IMR-90 (cell line): Measurements from ENCODE around the gene WRAP73. TPM values are rescaled to one million over a fixed set of nuclear protein-coding genes. Genes with fewer than 3 reads are reported as not detected.

Experiments used
- ATAC-seq: fragments of 200-7000 bp; cut with Tn5 transposase; 2 replicates; pipeline ENCODE4 v1.9.1; 2020; ENCODE audit warnings: low read depth, mild to moderate bottlenecking, moderate library complexity
- BruUV-seq: library from RNA; stranded (reverse); fragments of 400-500 nt; replicated peaks from 2 replicates; lab custom pipeline; 2021; lab: Mats Ljungman, UMichigan
- CTCF ChIA-PET: fragments of 300-600 bp; formaldehyde crosslinking; extraction: SDS; loops from one replicate; lab custom pipeline; 2021; ENCODE audit warnings: antibody characterized with exemption; lab: Yijun Ruan, JAX
- POLR2A ChIA-PET: fragments of 300-600 bp; sonication (Branson Sonifier 250); formaldehyde crosslinking; loops from one replicate; lab custom pipeline; 2022; ENCODE audit warnings: antibody characterized with exemption; ENCODE audit not compliant: unreplicated experiment; lab: Charles Lee
- DNase-seq: peaks from one replicate; pipeline ENCODE4 v3.0.0; 2013
- H2AFZ ChIP-seq: replicated peaks from 2 replicates; pipeline ENCODE3; 2013; ENCODE audit warnings: low read length, mild to moderate bottlenecking; ENCODE audit not compliant: poor library complexity
- H2AK5ac ChIP-seq: 2 replicates; pipeline ENCODE4 v1.6.1; 2013; ENCODE audit warnings: low read depth, low read length, inconsistent platforms
- H2AK9ac ChIP-seq: replicated peaks from 2 replicates; pipeline ENCODE3; 2013; ENCODE audit warnings: mild to moderate bottlenecking, low read depth, low read length, moderate library complexity; ENCODE audit not compliant: poor library complexity
- H2BK120ac ChIP-seq: 2 replicates; pipeline ENCODE4 v1.6.1; 2013; ENCODE audit warnings: low read depth, low read length, inconsistent platforms
- H2BK15ac ChIP-seq: 3 replicates; pipeline ENCODE4 v1.6.1; 2013; ENCODE audit warnings: low read depth, low read length, inconsistent platforms
- H2BK20ac ChIP-seq: 2 replicates; pipeline ENCODE4 v1.6.1; 2013; ENCODE audit warnings: low read depth, mild to moderate bottlenecking, inconsistent platforms, low read length, moderate library complexity
- H2BK5ac ChIP-seq: 2 replicates; pipeline ENCODE4 v1.6.1; 2013; ENCODE audit warnings: mild to moderate bottlenecking, low read depth, low read length, inconsistent platforms; ENCODE audit not compliant: poor library complexity, severe bottlenecking
- H3K14ac ChIP-seq: replicated peaks from 2 replicates; pipeline ENCODE4 v1.6.1; 2013; ENCODE audit warnings: low read depth, low read length, inconsistent platforms
- H3K18ac ChIP-seq: 2 replicates; pipeline ENCODE4 v1.6.1; 2013; ENCODE audit warnings: low read depth, low read length, control low read depth
- H3K23ac ChIP-seq: 2 replicates; pipeline ENCODE4 v1.6.1; 2013; ENCODE audit warnings: low read depth, low read length, inconsistent platforms
- H3K27ac ChIP-seq: 2 replicates; pipeline ENCODE4 v1.5.1; 2013; ENCODE audit warnings: mild to moderate bottlenecking, control low read depth, low read length; ENCODE audit not compliant: insufficient read depth
- H3K27me3 ChIP-seq: 2 replicates; pipeline ENCODE4 v1.6.1; 2013; ENCODE audit warnings: low read length; ENCODE audit not compliant: control insufficient read depth, insufficient read depth
- H3K36me3 ChIP-seq: 2 replicates; pipeline ENCODE4 v1.6.1; 2013; ENCODE audit warnings: low read length, mixed read lengths; ENCODE audit not compliant: control insufficient read depth, insufficient read depth
- H3K4ac ChIP-seq: 2 replicates; pipeline ENCODE4 v1.6.1; 2013; ENCODE audit warnings: low read depth, low read length, inconsistent platforms
- H3K4me1 ChIP-seq: 2 replicates; pipeline ENCODE4 v1.6.1; 2013; ENCODE audit warnings: low read length, mixed read lengths; ENCODE audit not compliant: control insufficient read depth, insufficient read depth
- H3K4me2 ChIP-seq: 2 replicates; pipeline ENCODE4 v1.6.1; 2013; ENCODE audit warnings: low read depth, mild to moderate bottlenecking, control low read depth, low read length, moderate library complexity
- H3K4me3 ChIP-seq: 2 replicates; pipeline ENCODE4 v1.5.1; 2013; ENCODE audit warnings: low read depth, mild to moderate bottlenecking, control low read depth, low read length, moderate library complexity; ENCODE audit not compliant: insufficient read depth
- H3K56ac ChIP-seq: 2 replicates; pipeline ENCODE4 v1.6.1; 2013; ENCODE audit warnings: low read length, inconsistent platforms; ENCODE audit not compliant: insufficient read depth; ENCODE audit errors: extremely low read depth
- H3K79me1 ChIP-seq, 2 experiments: 2 replicates each; pipeline ENCODE4 v1.6.1; 2013; ENCODE audit warnings: low read length in 2 of 2, inconsistent platforms in 1 of 2, low read depth in 1 of 2
- H3K9ac ChIP-seq: 2 replicates; pipeline ENCODE4 v1.6.1; 2013; ENCODE audit warnings: low read depth, low read length, control low read depth
- H3K9me1 ChIP-seq: 2 replicates; pipeline ENCODE4 v1.6.1; 2013; ENCODE audit warnings: low read length, inconsistent platforms; ENCODE audit not compliant: insufficient read depth
- H3K9me3 ChIP-seq: 2 replicates; pipeline ENCODE4 v1.6.1; 2013; ENCODE audit warnings: low read length; ENCODE audit not compliant: control insufficient read depth, insufficient read depth
- H4K20me1 ChIP-seq: 2 replicates; pipeline ENCODE4 v1.6.1; 2013; ENCODE audit warnings: low read length, inconsistent platforms; ENCODE audit not compliant: insufficient read depth
- H4K5ac ChIP-seq: 2 replicates; pipeline ENCODE4 v1.6.1; 2013; ENCODE audit warnings: mild to moderate bottlenecking, low read depth, low read length, control low read depth
- H4K8ac ChIP-seq, 2 experiments: 2 replicates each; pipeline ENCODE4 v1.6.1; 2013; ENCODE audit warnings: low read depth in 2 of 2, low read length in 2 of 2, control low read depth in 1 of 2, inconsistent platforms in 1 of 2
- H4K91ac ChIP-seq: 2 replicates; pipeline ENCODE4 v1.6.1; 2013; ENCODE audit warnings: low read depth, low read length, inconsistent platforms; ENCODE audit not compliant: insufficient read depth
- BHLHE40 ChIP-seq: fragments of 150-350 bp; IDR thresholded peaks from 2 replicates; pipeline ENCODE4 v1.6.1; 2016; ENCODE audit warnings: mild to moderate bottlenecking, low read depth, low read length
- CEBPB ChIP-seq: IDR thresholded peaks from 2 replicates; pipeline ENCODE4 v1.6.1; 2012; ENCODE audit warnings: low read depth, low read length, improper control_type of control experiment
- CHD1 ChIP-seq: IDR thresholded peaks from 2 replicates; pipeline ENCODE4 v1.6.1; 2012; ENCODE audit warnings: low read depth, low read length, improper control_type of control experiment
- FOS ChIP-seq: fragments of 150-350 bp; IDR thresholded peaks from 2 replicates; pipeline ENCODE4 v1.6.1; 2016; ENCODE audit warnings: low read depth, low read length
- MAFK ChIP-seq: IDR thresholded peaks from 2 replicates; pipeline ENCODE4 v1.6.1; 2012; ENCODE audit warnings: low read depth, low read length, improper control_type of control experiment
- MAZ ChIP-seq: IDR thresholded peaks from 2 replicates; pipeline ENCODE4 v1.6.1; 2012; ENCODE audit warnings: low read depth, mild to moderate bottlenecking, low read length, improper control_type of control experiment, moderate library complexity, borderline replicate concordance
- MXI1 ChIP-seq: IDR thresholded peaks from 2 replicates; pipeline ENCODE4 v1.6.1; 2012; ENCODE audit warnings: low read depth, mild to moderate bottlenecking, low read length, moderate library complexity, borderline replicate concordance
- NFE2L2 ChIP-seq: fragments of 150-350 bp; IDR thresholded peaks from 2 replicates; pipeline ENCODE4 v1.6.1; 2016; ENCODE audit warnings: low read depth, mild to moderate bottlenecking, low read length
- POLR2A ChIP-seq: IDR thresholded peaks from 2 replicates; pipeline ENCODE4 v1.6.1; 2012; ENCODE audit warnings: mild to moderate bottlenecking, low read depth, low read length
- RAD21 ChIP-seq: IDR thresholded peaks from 2 replicates; pipeline ENCODE4 v1.6.1; 2012; ENCODE audit warnings: low read length, improper control_type of control experiment
- RCOR1 ChIP-seq: IDR thresholded peaks from 2 replicates; pipeline ENCODE4 v1.6.1; 2012; ENCODE audit warnings: mild to moderate bottlenecking, low read length, improper control_type of control experiment; ENCODE audit not compliant: insufficient replicate concordance
- RFX5 ChIP-seq: IDR thresholded peaks from 2 replicates; pipeline ENCODE4 v1.8.0; 2012; ENCODE audit warnings: low read depth, mild to moderate bottlenecking, low read length, moderate library complexity
- SMC3 ChIP-seq: fragments of 150-350 bp; IDR thresholded peaks from 2 replicates; pipeline ENCODE4 v1.6.1; 2016; ENCODE audit warnings: low read depth, mild to moderate bottlenecking, antibody characterized with exemption, low read length, moderate library complexity
- WGBS, 2 experiments: methylation state at CpG; one replicate each; pipeline versions ENCODE4 v1.1.5 to v1.1.7; 2013; ENCODE audit warnings: missing lambda C conversion rate in 2 of 2; ENCODE audit not compliant: insufficient read length in 1 of 2; ENCODE audit errors: extremely low coverage in 2 of 2; 5-methylcytosine and 5-hydroxymethylcytosine counted together
- dilution Hi-C: fragments of 300-500 bp; cut with HindIII; formaldehyde crosslinking; loops from one replicate; pipeline ENCODE4 v1.14.3; 2018; ENCODE audit warnings: low sequenced_read_pairs; ENCODE audit not compliant: unreplicated experiment
- in situ Hi-C: fragments of 300-500 bp; cut with MboI; formaldehyde crosslinking; loops from 3 replicates; pipeline ENCODE4 v1.14.3; 2019; ENCODE audit warnings: low sequenced_read_pairs, inconsistent platforms, mixed read lengths
- intact Hi-C: fragments of 100-400 bp; cut with micrococcal nuclease; formaldehyde crosslinking; loops from 2 replicates; pipeline ENCODE4 v1.10.0; 2022
- polyA plus RNA-seq, 3 experiments: library from polyadenylated mRNA; depleted of rRNA; stranded (reverse); fragments of >200 nt; gene quantifications; 2 replicates each; pipeline ENCODE4 v1.2.3, GENCODE V29; 2012; ENCODE audit warnings: low replicate concordance in 1 of 3
- total RNA-seq: library from RNA; depleted of rRNA; stranded (reverse); fragments of >200 nt; gene quantifications from 2 replicates; pipeline ENCODE4 v1.2.3, GENCODE V29; 2012
- TF ChIP-seq, protein P1 (sequence below): conservative IDR thresholded peaks from 2 replicates; pipeline ENCODE4 v1.5.1; 2012; ENCODE audit warnings: mild to moderate bottlenecking, low read depth, low read length, improper control_type of control experiment
- TF ChIP-seq, protein P2 (sequence below): fragments of 150-350 bp; IDR thresholded peaks from 2 replicates; pipeline ENCODE4 v1.6.1; 2016; ENCODE audit warnings: low read depth, mild to moderate bottlenecking, low read length, moderate library complexity, borderline replicate concordance
- TF ChIP-seq, protein P3 (sequence below): fragments of 150-350 bp; IDR thresholded peaks from 2 replicates; pipeline ENCODE4 v1.6.1; 2017; ENCODE audit warnings: mild to moderate bottlenecking, antibody characterized with exemption, low read length, low read depth

Gene WRAP73
- total and polyA plus RNA-seq, 2 of the 4 experiments (the other 2 are of a cell fraction): 10.8 to 23.6 TPM

DNA sequence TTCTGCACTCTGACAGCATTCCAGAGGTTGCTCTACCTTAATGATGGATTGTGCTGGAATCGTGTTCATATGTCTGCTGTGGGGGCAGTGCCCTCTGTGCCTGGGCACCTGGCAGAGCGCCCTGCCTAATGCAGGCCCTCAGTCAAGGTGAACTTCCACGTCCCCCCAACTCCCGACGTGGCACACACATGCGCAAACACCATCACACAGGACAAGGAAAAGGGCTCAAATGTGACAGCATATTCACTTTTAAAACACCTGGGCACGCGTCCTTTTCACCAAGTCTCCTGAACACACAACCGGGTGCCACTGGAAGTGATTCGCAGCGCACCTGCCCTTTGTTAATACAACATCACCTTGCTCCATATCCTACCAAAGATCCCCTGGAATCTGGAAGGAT lies 13.4 kb downstream of the WRAP73 start:
- Histone ChIP-seq H3K9ac (no peak overlapping the region), H2BK120ac (no peak overlapping the region), H3K27ac (no peak overlapping the region), H3K18ac (no peak overlapping the region), H4K91ac (no peak overlapping the region), H3K79me1 (peaks cover 0 to 5% of the 10 kb centered on the region in 2 experiments; a peak in 1 of 4 replicates), H4K20me1 (no peaks in the 10 kb centered on the region), H3K4me3 (no peak overlapping the region), H4K8ac (no peak overlapping the region), H3K14ac (no peak overlapping the region), H3K27me3 (no peaks in the 10 kb centered on the region), H3K4me1 (no peaks in the 10 kb centered on the region), H3K23ac (no peak overlapping the region), H3K56ac (no peak overlapping the region), H2AK9ac (no peak overlapping the region), H2BK15ac (no peak overlapping the region), H3K9me1 (no peaks in the 10 kb centered on the region), H2AK5ac (no peak overlapping the region), H3K4ac (no peak overlapping the region), H2AFZ (no peak overlapping the region), H3K9me3 (no peaks in the 10 kb centered on the region), H3K36me3 (peaks cover 61% of the 10 kb centered on the region), H4K5ac (no peak overlapping the region), H2BK20ac (no peak overlapping the region), H3K4me2 (no peak overlapping the region), H2BK5ac (no peak overlapping the region)
- intact Hi-C loops (no loop called here), dilution Hi-C loops (no loop called here), in situ Hi-C loops (no loop called here)
- ATAC-seq (no peak), DNase-seq (no peak)
- BruUV-seq: no TSS peak
- ChIA-PET POLR2A (no interaction called here), CTCF (no interaction called here)
- WGBS, 2 experiments: 97% methylated on average over 7 of the region's 11 CpGs; no CpG with 5 or more reads in 1 of the 2 experiments
- TF ChIP-seq CHD1 (no peak), SMC3 (no peak), BHLHE40 (no peak), MXI1 (no peak), MAZ (no peak), RAD21 (no peak), CEBPB (no peak), MAFK (no peak), RCOR1 (no peak), POLR2A (no peak), NFE2L2 (no peak), RFX5 (no peak), FOS (no peak)
- TF ChIP-seq, protein P1, sequence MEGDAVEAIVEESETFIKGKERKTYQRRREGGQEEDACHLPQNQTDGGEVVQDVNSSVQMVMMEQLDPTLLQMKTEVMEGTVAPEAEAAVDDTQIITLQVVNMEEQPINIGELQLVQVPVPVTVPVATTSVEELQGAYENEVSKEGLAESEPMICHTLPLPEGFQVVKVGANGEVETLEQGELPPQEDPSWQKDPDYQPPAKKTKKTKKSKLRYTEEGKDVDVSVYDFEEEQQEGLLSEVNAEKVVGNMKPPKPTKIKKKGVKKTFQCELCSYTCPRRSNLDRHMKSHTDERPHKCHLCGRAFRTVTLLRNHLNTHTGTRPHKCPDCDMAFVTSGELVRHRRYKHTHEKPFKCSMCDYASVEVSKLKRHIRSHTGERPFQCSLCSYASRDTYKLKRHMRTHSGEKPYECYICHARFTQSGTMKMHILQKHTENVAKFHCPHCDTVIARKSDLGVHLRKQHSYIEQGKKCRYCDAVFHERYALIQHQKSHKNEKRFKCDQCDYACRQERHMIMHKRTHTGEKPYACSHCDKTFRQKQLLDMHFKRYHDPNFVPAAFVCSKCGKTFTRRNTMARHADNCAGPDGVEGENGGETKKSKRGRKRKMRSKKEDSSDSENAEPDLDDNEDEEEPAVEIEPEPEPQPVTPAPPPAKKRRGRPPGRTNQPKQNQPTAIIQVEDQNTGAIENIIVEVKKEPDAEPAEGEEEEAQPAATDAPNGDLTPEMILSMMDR: no peak
- TF ChIP-seq, protein P2, sequence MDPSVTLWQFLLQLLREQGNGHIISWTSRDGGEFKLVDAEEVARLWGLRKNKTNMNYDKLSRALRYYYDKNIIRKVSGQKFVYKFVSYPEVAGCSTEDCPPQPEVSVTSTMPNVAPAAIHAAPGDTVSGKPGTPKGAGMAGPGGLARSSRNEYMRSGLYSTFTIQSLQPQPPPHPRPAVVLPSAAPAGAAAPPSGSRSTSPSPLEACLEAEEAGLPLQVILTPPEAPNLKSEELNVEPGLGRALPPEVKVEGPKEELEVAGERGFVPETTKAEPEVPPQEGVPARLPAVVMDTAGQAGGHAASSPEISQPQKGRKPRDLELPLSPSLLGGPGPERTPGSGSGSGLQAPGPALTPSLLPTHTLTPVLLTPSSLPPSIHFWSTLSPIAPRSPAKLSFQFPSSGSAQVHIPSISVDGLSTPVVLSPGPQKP: no peak
- TF ChIP-seq, protein P3, sequence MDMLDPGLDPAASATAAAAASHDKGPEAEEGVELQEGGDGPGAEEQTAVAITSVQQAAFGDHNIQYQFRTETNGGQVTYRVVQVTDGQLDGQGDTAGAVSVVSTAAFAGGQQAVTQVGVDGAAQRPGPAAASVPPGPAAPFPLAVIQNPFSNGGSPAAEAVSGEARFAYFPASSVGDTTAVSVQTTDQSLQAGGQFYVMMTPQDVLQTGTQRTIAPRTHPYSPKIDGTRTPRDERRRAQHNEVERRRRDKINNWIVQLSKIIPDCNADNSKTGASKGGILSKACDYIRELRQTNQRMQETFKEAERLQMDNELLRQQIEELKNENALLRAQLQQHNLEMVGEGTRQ: no peak
